22Rv1 (cell line): ENCODE measurements around the gene PROM1.

Source experiments
- CTCF ChIP-seq: fragments of 450-650 bp; IDR thresholded peaks from 2 replicates; pipeline ENCODE4 v1.5.1; 2017; ENCODE audit warnings: mild to moderate bottlenecking
- ZFX ChIP-seq: fragments of 450-650 bp; IDR thresholded peaks from 2 replicates; pipeline ENCODE4 v1.6.1; 2017; ENCODE audit warnings: antibody characterized with exemption, borderline replicate concordance

GRCh38 chr4:16100833-16101232 is 17.0 kb upstream of the PROM1 start:
- TF ChIP-seq CTCF (no peak), ZFX (no peak)
